Right atrium auricular region (tissue), 2 donors: Measurements from ENCODE around the gene NOL4L. TPM values are rescaled to one million over a fixed set of nuclear protein-coding genes. Genes with fewer than 3 reads are reported as not detected.

ENCODE experiments used
- DNase-seq: peaks from one replicate; pipeline ENCODE4 v3.0.0-alpha.2; 2019; ENCODE audit warnings: low spot score
- H3K27ac ChIP-seq, 2 donors: fragments of 200-600 bp; sonication (generic); 1 replicate in 1 of 2; 2 replicates in 1 of 2; pipeline ENCODE4 v1.5.1; 2016 to 2019
- H3K27me3 ChIP-seq, 2 donors: fragments of 200-600 bp; sonication (generic); one replicate each; pipeline versions ENCODE4 v1.5.1 to v1.6.0; 2017 to 2019
- H3K36me3 ChIP-seq: fragments of 200-600 bp; sonication (generic); one replicate; pipeline ENCODE4 v1.5.1; 2016
- H3K4me1 ChIP-seq, 2 donors: fragments of 200-600 bp; sonication (generic); one replicate each; pipeline versions ENCODE4 v1.5.1 to v1.6.0; 2017 to 2019
- H3K4me3 ChIP-seq, 2 donors: fragments of 200-600 bp; sonication (generic); 1 replicate in 1 of 2; 2 replicates in 1 of 2; pipeline ENCODE4 v1.5.1; 2017 to 2019; ENCODE audit warnings: mild to moderate bottlenecking in 1 of 2, moderate library complexity in 1 of 2
- H3K9me3 ChIP-seq, 2 donors: fragments of 200-600 bp; sonication (generic); one replicate each; pipeline ENCODE4 v1.5.1; 2019
- total RNA-seq, 2 donors: library from RNA; depleted of rRNA; stranded (reverse); fragments of >200 nt; gene quantifications; one replicate each; pipeline ENCODE4 v1.1.0, GENCODE V29; 2016
- TF ChIP-seq, protein P1 (sequence below), 2 donors: fragments of 200-600 bp; sonication (generic); IDR thresholded peaks; one replicate each; pipeline ENCODE4 v1.5.1; 2019; ENCODE audit warnings: antibody characterized with exemption in 2 of 2

NOL4L gene
- total RNA-seq, 2 donors from 2014 or later: 7.6 to 10.4 TPM

DNA sequence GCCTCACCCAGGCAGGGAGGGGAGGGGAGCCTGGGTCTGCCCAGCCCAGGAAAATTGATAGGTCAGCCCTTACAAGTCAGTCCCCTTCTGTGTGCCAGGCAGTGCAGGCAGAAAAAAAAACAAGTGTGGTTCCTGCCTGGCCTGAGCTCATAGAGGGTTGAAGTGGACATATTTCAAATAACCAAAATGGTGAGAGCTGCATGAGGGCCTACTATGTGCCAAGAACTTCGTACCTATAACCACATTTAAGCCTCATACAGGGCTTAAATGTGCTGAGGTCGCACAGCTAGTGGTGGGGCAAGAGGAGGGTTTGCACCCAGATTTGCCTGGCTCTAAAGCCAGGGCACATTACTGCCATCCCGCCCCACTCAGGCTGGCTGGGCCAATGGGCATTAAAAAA is 6.9 kb upstream of the NOL4L start:
- Histone ChIP-seq H3K36me3 (no peaks in the 10 kb centered on the region), H3K9me3 (no peaks in the 10 kb centered on the region), H3K4me1 (no peaks in the 10 kb centered on the region), H3K4me3 (no peak overlapping the region), H3K27me3 (no peaks in the 10 kb centered on the region), H3K27ac (no peak overlapping the region)
- no peak for DNase-seq
- TF ChIP-seq, protein P1, sequence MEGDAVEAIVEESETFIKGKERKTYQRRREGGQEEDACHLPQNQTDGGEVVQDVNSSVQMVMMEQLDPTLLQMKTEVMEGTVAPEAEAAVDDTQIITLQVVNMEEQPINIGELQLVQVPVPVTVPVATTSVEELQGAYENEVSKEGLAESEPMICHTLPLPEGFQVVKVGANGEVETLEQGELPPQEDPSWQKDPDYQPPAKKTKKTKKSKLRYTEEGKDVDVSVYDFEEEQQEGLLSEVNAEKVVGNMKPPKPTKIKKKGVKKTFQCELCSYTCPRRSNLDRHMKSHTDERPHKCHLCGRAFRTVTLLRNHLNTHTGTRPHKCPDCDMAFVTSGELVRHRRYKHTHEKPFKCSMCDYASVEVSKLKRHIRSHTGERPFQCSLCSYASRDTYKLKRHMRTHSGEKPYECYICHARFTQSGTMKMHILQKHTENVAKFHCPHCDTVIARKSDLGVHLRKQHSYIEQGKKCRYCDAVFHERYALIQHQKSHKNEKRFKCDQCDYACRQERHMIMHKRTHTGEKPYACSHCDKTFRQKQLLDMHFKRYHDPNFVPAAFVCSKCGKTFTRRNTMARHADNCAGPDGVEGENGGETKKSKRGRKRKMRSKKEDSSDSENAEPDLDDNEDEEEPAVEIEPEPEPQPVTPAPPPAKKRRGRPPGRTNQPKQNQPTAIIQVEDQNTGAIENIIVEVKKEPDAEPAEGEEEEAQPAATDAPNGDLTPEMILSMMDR (IDR thresholded peaks at IDR 0.05): no peak

DNA sequence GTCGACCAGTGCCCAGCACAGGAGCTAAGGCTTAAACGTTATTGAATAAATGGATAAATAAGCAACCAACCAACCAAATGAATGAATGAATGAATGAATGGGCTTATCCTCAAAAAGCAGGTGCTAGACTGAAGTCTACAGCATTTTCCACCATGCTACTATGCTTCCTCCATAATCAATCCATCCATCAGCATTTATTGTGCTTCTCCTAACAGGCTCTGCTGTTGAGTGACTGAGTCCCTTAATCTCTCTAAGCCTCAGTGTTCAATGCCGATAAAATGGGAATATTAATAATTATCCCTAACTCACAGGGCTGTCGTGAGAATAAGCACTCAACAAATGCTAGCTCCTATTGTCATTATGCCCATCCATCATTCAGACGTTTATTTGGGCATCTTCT is 4.6 kb upstream of the NOL4L start:
- no peak overlapping the region for H3K4me3 ChIP-seq
- no peak for DNase-seq
- TF ChIP-seq, protein P1 (IDR thresholded peaks at IDR 0.05): no peak

DNA sequence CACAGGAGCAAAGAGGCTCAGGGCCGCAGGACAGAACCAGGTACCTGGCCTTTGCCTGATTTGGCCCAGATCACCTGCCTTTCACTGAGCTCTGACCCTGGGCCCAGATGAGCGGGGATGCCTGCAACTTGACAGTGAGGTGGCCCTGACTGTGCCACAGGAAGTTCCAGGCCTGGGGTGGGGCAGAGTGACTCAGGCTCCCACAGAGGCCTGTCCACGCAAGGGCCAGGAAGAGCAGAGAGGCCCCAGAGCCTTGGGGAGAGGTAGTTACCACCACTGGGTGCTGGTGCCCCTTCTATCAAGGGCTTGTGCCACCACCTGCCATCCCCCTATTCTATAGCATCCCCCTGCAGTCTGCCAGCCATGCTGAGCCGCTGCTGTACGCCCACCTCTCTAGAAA is 4.1 kb upstream of the NOL4L start:
- no peak for DNase-seq
- Histone ChIP-seq H3K27me3 (no peaks in the 10 kb centered on the region), H3K27ac (no peak overlapping the region), H3K4me3 (no peak overlapping the region), H3K4me1 (no peaks in the 10 kb centered on the region), H3K36me3 (no peaks in the 10 kb centered on the region), H3K9me3 (no peaks in the 10 kb centered on the region)
- TF ChIP-seq, protein P1 (IDR thresholded peaks at IDR 0.05): no peak

More for the DNA sequence above, 4.6 kb upstream of the NOL4L start:
- no peaks in the 10 kb centered on the region for H3K27me3 ChIP-seq
- no peaks in the 10 kb centered on the region for H3K36me3 ChIP-seq
- no peak overlapping the region for H3K27ac ChIP-seq
- no peaks in the 10 kb centered on the region for H3K9me3 ChIP-seq
- no peaks in the 10 kb centered on the region for H3K4me1 ChIP-seq

DNA sequence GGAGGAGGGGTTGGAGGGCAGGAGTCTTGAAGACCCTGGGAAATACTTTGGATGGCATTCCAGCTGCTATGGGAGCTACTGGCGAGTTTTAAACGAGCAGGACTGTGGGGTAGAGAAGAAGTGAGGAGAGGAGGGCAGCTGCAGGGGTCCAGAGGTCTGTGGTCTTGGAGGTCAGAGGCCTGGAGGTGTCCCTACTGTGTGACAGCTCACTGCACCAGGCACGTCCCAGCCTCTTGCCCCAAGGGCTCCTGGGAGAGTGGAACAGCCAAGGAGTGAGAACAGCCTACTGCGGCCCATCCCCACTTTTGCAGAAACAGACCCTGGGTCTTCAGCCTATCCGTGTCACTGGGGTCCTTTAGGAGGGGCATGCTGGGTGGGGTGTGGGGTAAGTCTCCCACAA is 2.9 kb upstream of the NOL4L start:
- TF ChIP-seq, protein P1 (IDR thresholded peaks at IDR 0.05): no peak
- no peaks in the 10 kb centered on the region for H3K27me3 ChIP-seq
- no peak overlapping the region for H3K27ac ChIP-seq
- H3K4me3 ChIP-seq: no peak overlapping the region
- no peaks in the 10 kb centered on the region for H3K4me1 ChIP-seq
- no peaks in the 10 kb centered on the region for H3K36me3 ChIP-seq
- DNase-seq: no peak
- H3K9me3 ChIP-seq: no peaks in the 10 kb centered on the region

DNA sequence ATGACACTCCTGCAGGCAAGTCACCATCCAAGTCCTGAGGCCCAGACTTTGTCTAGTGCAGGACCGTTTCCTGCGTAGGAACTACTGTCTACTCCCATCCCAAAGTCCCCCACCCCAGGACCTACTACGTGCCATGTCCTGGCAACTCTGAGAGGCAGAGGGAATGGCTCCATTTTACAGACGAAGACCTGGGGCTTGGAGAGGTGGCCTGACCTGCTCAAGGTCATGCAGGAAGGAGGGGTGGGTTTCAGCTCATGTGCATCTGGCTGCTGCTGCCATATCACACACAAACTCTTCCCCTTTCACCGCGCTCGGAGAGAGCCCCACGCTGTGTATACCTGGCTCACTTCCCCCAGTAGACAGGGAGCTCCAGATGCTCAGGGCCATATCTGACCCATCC is 1.2 kb upstream of the NOL4L start:
- Histone ChIP-seq H3K27me3 (no peaks in the 10 kb centered on the region), H3K4me1 (peaks cover 0 to 16% of the 10 kb centered on the region in 2 donors), H3K27ac (no peak overlapping the region), H3K4me3 (no peak overlapping the region), H3K9me3 (no peaks in the 10 kb centered on the region), H3K36me3 (no peaks in the 10 kb centered on the region)
- no peak for DNase-seq
- TF ChIP-seq, protein P1 (IDR thresholded peaks at IDR 0.05): no peak

DNA sequence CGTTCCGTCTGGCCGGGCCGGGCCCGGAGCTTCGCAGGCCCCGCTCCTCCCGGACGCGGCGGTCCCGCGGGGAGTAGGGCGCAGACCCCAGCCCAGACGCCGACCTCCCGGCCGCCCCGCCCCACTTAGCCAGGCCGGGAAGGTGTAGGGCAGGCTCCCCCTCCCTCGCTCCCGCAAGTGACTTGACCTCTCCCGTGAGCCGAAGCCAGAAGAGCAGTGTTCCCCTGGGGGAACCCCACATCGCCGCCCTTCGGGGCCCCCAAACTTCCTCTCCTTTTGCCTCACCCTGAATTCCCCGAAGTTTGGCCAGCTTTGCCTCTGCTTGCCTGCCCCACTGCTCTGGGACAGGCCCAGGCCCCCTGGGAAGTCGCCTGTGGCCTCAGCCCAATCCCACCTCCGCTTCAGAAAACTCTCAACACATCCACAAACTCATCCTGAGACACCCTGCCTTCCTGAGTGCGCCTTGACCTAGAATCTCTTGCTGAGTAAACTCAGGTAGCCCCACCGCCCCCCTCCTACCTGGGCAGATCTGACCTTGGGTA is 524 bp upstream of the NOL4L start:
- no peak for DNase-seq
- Histone ChIP-seq H3K4me3 (peak overlapping the region in 1 of 2 donors; percentile 70), H3K4me1 (peaks cover 0 to 17% of the 10 kb centered on the region in 2 donors), H3K9me3 (no peaks in the 10 kb centered on the region), H3K27me3 (no peaks in the 10 kb centered on the region), H3K27ac (no peak overlapping the region), H3K36me3 (no peaks in the 10 kb centered on the region)
- TF ChIP-seq, protein P1 (IDR thresholded peaks at IDR 0.05): no peak
